ENCODE results near the gene EVI5. TPM values are rescaled to one million over a fixed set of nuclear protein-coding genes. Genes with fewer than 3 reads are reported as not detected.
"Not testable (repeated sequence)": the region's sequence is repeated elsewhere in the genome, so short reads cannot be mapped to it uniquely, and the experiment has no call there.

EVI5 gene
- total RNA-seq, 4 donors from 2014 or later, result 37.7 to 59.7 (median 41.7) TPM

- intact Hi-C loops (cut with DNase I), result no loop called here
- H3K27ac ChIP-seq, result no peak overlapping the region
- no peaks in the 10 kb centered on the region for H3K27me3 ChIP-seq
- H3K4me3 ChIP-seq (replicated peaks in 1 of 3), result no peak overlapping the region
- no peak for DNase-seq
- no peaks in the 10 kb centered on the region for H3K9me3 ChIP-seq
- 93 to 94% methylated on average over 5 of the region's 5 CpGs for WGBS, 2 donors
- TF ChIP-seq, protein P1, sequence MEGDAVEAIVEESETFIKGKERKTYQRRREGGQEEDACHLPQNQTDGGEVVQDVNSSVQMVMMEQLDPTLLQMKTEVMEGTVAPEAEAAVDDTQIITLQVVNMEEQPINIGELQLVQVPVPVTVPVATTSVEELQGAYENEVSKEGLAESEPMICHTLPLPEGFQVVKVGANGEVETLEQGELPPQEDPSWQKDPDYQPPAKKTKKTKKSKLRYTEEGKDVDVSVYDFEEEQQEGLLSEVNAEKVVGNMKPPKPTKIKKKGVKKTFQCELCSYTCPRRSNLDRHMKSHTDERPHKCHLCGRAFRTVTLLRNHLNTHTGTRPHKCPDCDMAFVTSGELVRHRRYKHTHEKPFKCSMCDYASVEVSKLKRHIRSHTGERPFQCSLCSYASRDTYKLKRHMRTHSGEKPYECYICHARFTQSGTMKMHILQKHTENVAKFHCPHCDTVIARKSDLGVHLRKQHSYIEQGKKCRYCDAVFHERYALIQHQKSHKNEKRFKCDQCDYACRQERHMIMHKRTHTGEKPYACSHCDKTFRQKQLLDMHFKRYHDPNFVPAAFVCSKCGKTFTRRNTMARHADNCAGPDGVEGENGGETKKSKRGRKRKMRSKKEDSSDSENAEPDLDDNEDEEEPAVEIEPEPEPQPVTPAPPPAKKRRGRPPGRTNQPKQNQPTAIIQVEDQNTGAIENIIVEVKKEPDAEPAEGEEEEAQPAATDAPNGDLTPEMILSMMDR (IDR thresholded peaks at IDR 0.05), result no peak
- no peak for TF ChIP-seq POLR2A (IDR thresholded peaks at IDR 0.05)
- H3K4me1 ChIP-seq, result no peaks in the 10 kb centered on the region
- no peaks in the 10 kb centered on the region for H3K36me3 ChIP-seq
Measured at GRCh38 chr1:92663775-92664174, 121.1 kb downstream of the EVI5 start.

DNA sequence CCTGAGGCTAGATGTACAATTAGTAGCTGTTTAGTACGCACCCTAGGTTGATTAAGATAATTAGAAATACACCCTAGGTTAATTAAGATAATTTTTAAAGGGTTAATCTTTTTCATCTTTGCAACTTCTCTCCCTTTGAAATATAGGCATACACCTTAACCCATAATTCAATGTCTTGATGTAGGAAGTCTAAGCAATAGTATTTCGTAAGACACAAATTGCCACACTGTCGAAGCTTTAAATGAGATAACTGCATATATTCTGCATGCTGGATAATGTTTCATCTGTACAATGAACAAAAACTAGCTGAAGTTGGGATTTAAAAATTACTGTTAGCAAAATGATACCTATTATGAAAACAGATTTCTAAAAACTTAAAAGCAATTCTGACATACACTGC lies 122.9 kb downstream of the EVI5 start:
- no peak overlapping the region for H3K27ac ChIP-seq
- peaks cover 0 to 4% of the 10 kb centered on the region in 2 donors for H3K36me3 ChIP-seq

GRCh38 chr1:92657701-92658100 lies 127.2 kb downstream of the EVI5 start:
- no peak overlapping the region for H3K27ac ChIP-seq
- H3K36me3 ChIP-seq, result peaks cover 0 to 6% of the 10 kb centered on the region in 2 donors
- H3K9me3 ChIP-seq, result no peaks in the 10 kb centered on the region
- H3K4me3 ChIP-seq (replicated peaks in 1 of 3), result no peak overlapping the region
- no peak for DNase-seq
- intact Hi-C loops (cut with DNase I), result no loop called here
- 92% methylated on average over 1 of the region's 1 CpG for WGBS, 2 donors
- TF ChIP-seq, protein P1 (IDR thresholded peaks at IDR 0.05), result no peak
- TF ChIP-seq POLR2A (IDR thresholded peaks at IDR 0.05), result no peak
- no peaks in the 10 kb centered on the region for H3K4me1 ChIP-seq
- H3K27me3 ChIP-seq, result no peaks in the 10 kb centered on the region

More for the DNA sequence above, 122.9 kb downstream of the EVI5 start:
- DNase-seq, result no peak
- intact Hi-C loops (cut with DNase I), result no loop called here
- Histone ChIP-seq H3K4me3 (replicated peaks in 1 of 3) (no peak overlapping the region), H3K27me3 (no peaks in the 10 kb centered on the region), H3K9me3 (no peaks in the 10 kb centered on the region), H3K4me1 (no peaks in the 10 kb centered on the region)
- 97 to 98% methylated on average over 3 of the region's 3 CpGs for WGBS, 2 donors
- TF ChIP-seq, protein P1 (IDR thresholded peaks at IDR 0.05), result no peak
- no peak for TF ChIP-seq POLR2A (IDR thresholded peaks at IDR 0.05)

GRCh38 chr1:92655197-92655801 lies 129.6 kb downstream of the EVI5 start:
- 95 to 96% methylated on average over 3 of the region's 3 CpGs for WGBS, 2 donors
- DNase-seq, result no peak
- TF ChIP-seq POLR2A (IDR thresholded peaks at IDR 0.05), result no peak
- TF ChIP-seq, protein P1 (IDR thresholded peaks at IDR 0.05), result no peak
- Histone ChIP-seq H3K9me3 (no peaks in the 10 kb centered on the region), H3K27me3 (no peaks in the 10 kb centered on the region), H3K4me3 (replicated peaks in 1 of 3) (no peak overlapping the region), H3K27ac (no peak overlapping the region), H3K36me3 (peaks cover 0 to 6% of the 10 kb centered on the region in 2 donors), H3K4me1 (no peaks in the 10 kb centered on the region)
- intact Hi-C loops (cut with DNase I), result no loop called here

- H3K27ac ChIP-seq, result no peak overlapping the region
- intact Hi-C loops (cut with DNase I), result no loop called here
- H3K36me3 ChIP-seq, result peaks cover 0 to 6% of the 10 kb centered on the region in 2 donors
- TF ChIP-seq POLR2A (IDR thresholded peaks at IDR 0.05), result no peak
- TF ChIP-seq, protein P1 (IDR thresholded peaks at IDR 0.05), result no peak
- H3K4me1 ChIP-seq, result no peaks in the 10 kb centered on the region
- H3K9me3 ChIP-seq, result no peaks in the 10 kb centered on the region
- WGBS, 2 donors, result 99 to 100% methylated on average over 2 to 4 of the region's 4 CpGs
- H3K4me3 ChIP-seq (replicated peaks in 1 of 3), result no peak overlapping the region
- no peak for DNase-seq
- H3K27me3 ChIP-seq, result no peaks in the 10 kb centered on the region
Measured at GRCh38 chr1:92653605-92654381, 131.1 kb downstream of the EVI5 start.

- DNase-seq; H3K4me1 ChIP-seq; intact Hi-C loops (cut with DNase I); H3K9me3 ChIP-seq; H3K4me3 ChIP-seq (replicated peaks in 1 of 3); H3K27ac ChIP-seq; H3K36me3 ChIP-seq; H3K27me3 ChIP-seq: not testable (repeated sequence)
- 96 to 97% methylated on average over 3 of the region's 3 CpGs for WGBS, 2 donors
Measured at GRCh38 chr1:92640686-92641085, 144.2 kb downstream of the EVI5 start.

Measured in thyroid gland (tissue), 4 donors.